ENCODE measurements around the gene ZNF860. TPM values are rescaled to one million over a fixed set of nuclear protein-coding genes. Genes with fewer than 3 reads are reported as not detected.
"Not testable (repeated sequence)": the region's sequence is repeated elsewhere in the genome, so short reads cannot be mapped to it uniquely, and the experiment has no call there.

The ZNF860 gene
- total and polyA plus RNA-seq, 9 donors = 0.37 to 0.95 (median 0.61) TPM

DNA sequence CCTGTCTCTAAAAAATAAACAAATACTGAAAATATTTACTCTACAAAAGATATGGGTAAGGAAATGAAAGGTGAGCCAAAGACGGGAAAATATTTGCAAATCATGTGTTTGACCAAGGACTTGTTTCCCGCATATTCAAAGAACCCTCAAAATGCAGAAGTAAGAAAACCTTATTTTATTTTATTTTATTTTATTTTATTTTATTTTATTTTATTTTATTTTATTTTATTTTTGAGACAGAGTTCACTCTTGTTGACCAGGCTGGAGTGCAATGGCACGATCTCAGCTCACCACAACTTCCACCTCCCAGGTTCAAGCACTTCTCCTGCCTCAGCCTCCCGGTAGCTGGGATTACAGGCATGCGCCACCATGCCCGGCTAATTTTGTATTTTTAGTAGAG, 11.4 kb downstream of the ZNF860 start:
- not testable (repeated sequence) for H3K4me3 ChIP-seq (ENCODE audit: low read length); H3K36me3 ChIP-seq (ENCODE audit: control insufficient read depth, insufficient read depth, low read length)
- no CpG with 5 or more reads among the region's 6 CpGs for WGBS (ENCODE audit: insufficient coverage)

DNA sequence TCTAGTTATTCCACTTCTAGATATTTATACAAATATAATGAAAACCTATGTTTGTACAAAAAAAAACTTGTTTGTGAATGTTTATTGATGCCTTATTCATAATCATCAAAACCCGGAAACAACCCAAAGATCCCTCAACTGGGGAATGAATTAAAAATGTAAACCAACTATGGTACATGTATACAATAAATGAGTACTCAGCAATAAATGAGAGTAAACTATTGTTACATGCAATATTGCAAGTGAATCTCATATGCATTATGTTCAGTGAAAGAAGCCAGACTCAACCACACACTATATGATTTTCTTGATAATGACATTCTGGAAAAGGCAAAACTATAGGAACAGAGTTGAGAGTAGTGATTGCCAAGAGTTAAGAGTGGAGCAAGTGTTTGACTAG, 12.3 kb downstream of the ZNF860 start:
- Histone ChIP-seq H3K27ac (ENCODE audit: low read length) (no peak overlapping the region), H3K27me3 (ENCODE audit: control insufficient read depth, insufficient read depth, low read length) (no peaks in the 10 kb centered on the region), H3K4me3 (ENCODE audit: low read length) (no peak overlapping the region), H3K9me3 (replicated peaks; ENCODE audit: control insufficient read depth, low read depth, low read length) (no peaks in the 10 kb centered on the region), H3K36me3 (ENCODE audit: control insufficient read depth, insufficient read depth, low read length) (no peaks in the 10 kb centered on the region), H3K4me1 (ENCODE audit: control insufficient read depth, insufficient read depth, low read length) (no peaks in the 10 kb centered on the region)
- no CpG with 5 or more reads among the region's 1 CpG for WGBS (ENCODE audit: insufficient coverage)
- DNase-seq = no peak

More for the DNA sequence above, 11.4 kb downstream of the ZNF860 start:
- H3K9me3 ChIP-seq (replicated peaks; ENCODE audit: control insufficient read depth, low read depth, low read length); H3K27ac ChIP-seq (ENCODE audit: low read length); H3K27me3 ChIP-seq (ENCODE audit: control insufficient read depth, insufficient read depth, low read length); H3K4me1 ChIP-seq (ENCODE audit: control insufficient read depth, insufficient read depth, low read length); DNase-seq: not testable (repeated sequence)

DNA sequence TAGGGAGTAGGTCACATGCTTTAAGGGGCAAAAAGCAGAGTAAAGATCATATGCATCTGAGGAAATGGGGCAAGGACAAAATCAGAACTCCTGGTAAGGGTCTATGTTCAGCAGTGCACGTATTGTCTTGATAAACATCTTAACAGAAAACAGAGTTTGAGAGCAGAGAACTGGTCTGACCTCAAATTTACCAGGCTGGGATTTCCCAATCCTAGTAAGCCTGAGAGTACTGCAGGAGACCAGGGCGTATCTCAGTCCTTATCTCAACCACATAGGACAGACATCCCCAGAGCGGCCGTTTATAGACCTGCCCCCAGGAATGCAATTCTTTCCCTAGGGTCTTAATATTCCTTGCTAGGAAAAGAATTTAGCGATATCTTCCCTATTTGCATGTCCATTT, 13.5 kb downstream of the ZNF860 start:
- not testable (repeated sequence) for H3K36me3 ChIP-seq (ENCODE audit: control insufficient read depth, insufficient read depth, low read length); H3K4me1 ChIP-seq (ENCODE audit: control insufficient read depth, insufficient read depth, low read length); H3K27ac ChIP-seq (ENCODE audit: low read length); DNase-seq; H3K9me3 ChIP-seq (replicated peaks; ENCODE audit: control insufficient read depth, low read depth, low read length); H3K27me3 ChIP-seq (ENCODE audit: control insufficient read depth, insufficient read depth, low read length); H3K4me3 ChIP-seq (ENCODE audit: low read length)
- 33% methylated on average over 1 of the region's 5 CpGs for WGBS (ENCODE audit: insufficient coverage)

DNA sequence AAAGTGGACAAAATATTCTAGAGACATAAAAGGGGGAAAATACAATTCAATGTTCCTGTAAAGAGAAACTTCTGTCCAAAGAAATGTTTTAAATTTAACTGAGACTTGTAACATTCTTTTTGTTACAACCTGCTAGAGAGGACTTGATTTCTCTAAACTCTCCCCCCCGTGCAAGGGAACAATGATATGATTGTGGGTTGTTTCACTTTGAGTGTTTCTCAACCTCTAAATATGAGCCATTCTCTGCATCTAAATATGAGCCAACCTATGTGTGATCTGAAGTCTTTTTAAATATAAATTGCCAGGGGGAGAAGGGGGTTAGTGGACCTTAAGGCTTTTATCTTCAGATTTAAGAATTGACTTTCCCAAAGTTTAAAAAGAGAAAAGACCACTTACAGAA, 14.6 kb downstream of the ZNF860 start:
- no peaks in the 10 kb centered on the region for H3K9me3 ChIP-seq (replicated peaks; ENCODE audit: control insufficient read depth, low read depth, low read length)
- H3K4me3 ChIP-seq (ENCODE audit: low read length) = no peak overlapping the region
- H3K36me3 ChIP-seq (ENCODE audit: control insufficient read depth, insufficient read depth, low read length) = no peaks in the 10 kb centered on the region
- H3K4me1 ChIP-seq (ENCODE audit: control insufficient read depth, insufficient read depth, low read length) = no peaks in the 10 kb centered on the region
- H3K27ac ChIP-seq (ENCODE audit: low read length) = no peak overlapping the region
- DNase-seq = no peak
- no peaks in the 10 kb centered on the region for H3K27me3 ChIP-seq (ENCODE audit: control insufficient read depth, insufficient read depth, low read length)
- no CpG with 5 or more reads among the region's 1 CpG for WGBS (ENCODE audit: insufficient coverage)

DNA sequence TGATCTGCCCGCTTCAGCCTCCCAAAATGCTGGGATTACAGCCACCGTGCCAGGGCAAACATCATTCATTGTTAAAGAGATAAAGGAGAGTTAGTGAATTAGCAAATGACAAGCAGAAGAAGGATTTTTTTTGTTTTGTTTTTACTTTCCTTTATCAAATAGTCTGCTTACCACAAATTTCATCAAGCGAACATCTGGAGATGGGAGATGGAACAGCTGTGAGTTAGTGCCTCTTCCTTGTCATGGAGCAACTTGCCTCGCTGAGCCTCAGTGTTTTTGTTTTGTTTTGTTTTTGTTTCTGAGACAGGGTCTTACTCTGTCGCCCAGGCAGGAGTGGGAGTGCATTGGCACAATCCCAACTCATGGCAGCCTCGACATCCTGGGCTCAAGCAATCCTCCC, 15.9 kb downstream of the ZNF860 start:
- Histone ChIP-seq H3K9me3 (replicated peaks; ENCODE audit: control insufficient read depth, low read depth, low read length) (no peaks in the 10 kb centered on the region), H3K4me3 (ENCODE audit: low read length) (no peak overlapping the region), H3K4me1 (ENCODE audit: control insufficient read depth, insufficient read depth, low read length) (no peaks in the 10 kb centered on the region), H3K36me3 (ENCODE audit: control insufficient read depth, insufficient read depth, low read length) (no peaks in the 10 kb centered on the region), H3K27ac (ENCODE audit: low read length) (no peak overlapping the region), H3K27me3 (ENCODE audit: control insufficient read depth, insufficient read depth, low read length) (no peaks in the 10 kb centered on the region)
- no peak for DNase-seq
- WGBS (ENCODE audit: insufficient coverage) = 85% methylated on average over 4 of the region's 6 CpGs

DNA sequence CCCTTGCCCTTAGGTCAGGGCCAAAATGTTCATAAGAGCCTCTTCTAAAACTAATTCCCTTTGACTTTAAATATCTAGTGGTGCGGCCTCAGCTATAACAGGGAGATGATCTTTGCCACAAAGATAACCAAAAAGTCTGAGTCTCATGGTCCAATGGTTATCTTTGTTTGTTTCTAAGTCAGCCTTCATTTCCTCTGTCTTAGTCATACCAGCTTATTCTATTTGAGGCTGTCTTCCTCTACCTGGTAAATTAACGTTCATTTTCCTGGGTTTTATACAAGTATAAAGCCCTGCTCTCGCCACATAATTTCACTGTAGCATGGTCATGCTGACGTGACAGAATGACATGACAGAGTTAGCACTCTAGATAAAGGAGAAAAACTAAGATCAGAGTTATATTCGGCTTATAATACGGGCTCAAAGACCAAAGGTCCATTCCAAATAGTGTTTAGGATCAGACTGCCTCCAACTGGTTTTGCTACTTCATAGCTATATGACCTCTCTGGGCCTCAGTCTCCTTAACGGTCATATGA, 18.4 kb downstream of the ZNF860 start:
- DNase-seq = no peak
- WGBS (ENCODE audit: insufficient coverage) = 89% methylated on average over 3 of the region's 7 CpGs
- H3K27me3 ChIP-seq (ENCODE audit: control insufficient read depth, insufficient read depth, low read length) = no peaks in the 10 kb centered on the region
- H3K27ac ChIP-seq (ENCODE audit: low read length) = no peak overlapping the region
- H3K9me3 ChIP-seq (replicated peaks; ENCODE audit: control insufficient read depth, low read depth, low read length) = no peaks in the 10 kb centered on the region
- no peaks in the 10 kb centered on the region for H3K4me1 ChIP-seq (ENCODE audit: control insufficient read depth, insufficient read depth, low read length)
- H3K4me3 ChIP-seq (ENCODE audit: low read length) = no peak overlapping the region
- H3K36me3 ChIP-seq (ENCODE audit: control insufficient read depth, insufficient read depth, low read length) = no peaks in the 10 kb centered on the region

DNA sequence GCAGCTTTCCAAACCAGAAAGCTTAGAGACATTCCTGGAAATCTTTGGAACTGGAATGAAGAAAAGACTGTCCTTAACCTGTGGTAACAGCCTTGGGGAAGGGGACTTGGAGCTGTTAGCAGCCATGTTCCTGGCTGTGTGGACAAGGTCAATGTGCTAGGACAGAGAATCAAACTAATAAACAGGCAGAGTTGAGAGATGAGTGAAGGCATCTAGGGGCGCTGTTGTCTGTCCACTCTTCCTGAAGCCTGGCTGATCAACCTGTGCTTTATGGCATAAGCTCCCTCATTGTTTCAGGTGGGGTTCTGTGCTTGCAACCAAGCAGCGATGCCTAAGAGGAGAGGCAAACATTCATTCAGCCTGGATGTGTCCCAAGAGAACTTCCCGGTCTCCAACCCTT, 19.3 kb downstream of the ZNF860 start:
- Histone ChIP-seq H3K4me1 (ENCODE audit: control insufficient read depth, insufficient read depth, low read length) (no peaks in the 10 kb centered on the region), H3K9me3 (replicated peaks; ENCODE audit: control insufficient read depth, low read depth, low read length) (no peaks in the 10 kb centered on the region), H3K27ac (ENCODE audit: low read length) (no peak overlapping the region), H3K4me3 (ENCODE audit: low read length) (no peak overlapping the region), H3K36me3 (ENCODE audit: control insufficient read depth, insufficient read depth, low read length) (no peaks in the 10 kb centered on the region), H3K27me3 (ENCODE audit: control insufficient read depth, insufficient read depth, low read length) (no peaks in the 10 kb centered on the region)
- 90% methylated on average over 2 of the region's 3 CpGs for WGBS (ENCODE audit: insufficient coverage)
- DNase-seq = no peak

DNA sequence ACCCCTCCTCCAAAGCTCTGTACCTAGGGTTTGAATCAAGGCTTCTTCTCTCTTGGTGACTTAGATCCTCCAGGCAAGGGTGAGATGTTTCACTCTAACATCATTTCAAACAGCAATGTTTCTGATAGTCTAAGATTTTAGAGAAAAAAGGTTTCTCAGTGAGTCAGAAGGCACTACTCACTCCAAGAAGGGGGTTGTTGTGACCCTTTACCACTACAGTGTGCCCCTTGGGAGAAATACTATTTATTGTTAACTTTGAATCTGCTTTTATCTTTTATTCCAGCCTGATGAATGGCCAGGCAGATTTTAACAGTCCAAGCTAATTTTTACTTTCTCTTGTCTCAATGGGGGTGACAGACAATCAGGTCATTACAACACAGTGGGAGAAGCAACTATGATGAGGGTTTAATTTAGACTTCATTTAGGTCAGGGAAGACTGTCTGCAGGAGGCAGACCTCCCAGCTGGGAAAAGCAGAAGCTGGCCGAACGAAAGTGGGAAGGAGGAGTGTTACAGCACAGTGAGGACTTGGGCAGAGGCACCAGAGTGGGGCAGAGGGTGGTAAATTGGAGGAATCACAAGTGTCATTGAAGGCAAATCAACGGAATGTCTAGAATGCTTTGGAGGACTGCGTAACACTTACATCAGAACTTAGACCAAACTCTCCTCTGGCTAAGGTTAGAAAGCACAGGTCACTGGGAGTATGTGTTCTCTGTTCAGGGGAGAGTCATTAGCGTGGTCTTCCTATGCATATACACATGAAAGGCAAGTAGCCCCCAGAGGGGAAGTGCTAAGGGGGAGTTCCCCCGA, 21.2 kb downstream of the ZNF860 start:
- WGBS (ENCODE audit: insufficient coverage) = 0% methylated on average over 2 of the region's 6 CpGs
- no peak for DNase-seq
- Histone ChIP-seq H3K9me3 (replicated peaks; ENCODE audit: control insufficient read depth, low read depth, low read length) (no peaks in the 10 kb centered on the region), H3K4me3 (ENCODE audit: low read length) (no peak overlapping the region), H3K27ac (ENCODE audit: low read length) (no peak overlapping the region), H3K36me3 (ENCODE audit: control insufficient read depth, insufficient read depth, low read length) (no peaks in the 10 kb centered on the region), H3K27me3 (ENCODE audit: control insufficient read depth, insufficient read depth, low read length) (no peaks in the 10 kb centered on the region), H3K4me1 (ENCODE audit: control insufficient read depth, insufficient read depth, low read length) (no peaks in the 10 kb centered on the region)

DNA sequence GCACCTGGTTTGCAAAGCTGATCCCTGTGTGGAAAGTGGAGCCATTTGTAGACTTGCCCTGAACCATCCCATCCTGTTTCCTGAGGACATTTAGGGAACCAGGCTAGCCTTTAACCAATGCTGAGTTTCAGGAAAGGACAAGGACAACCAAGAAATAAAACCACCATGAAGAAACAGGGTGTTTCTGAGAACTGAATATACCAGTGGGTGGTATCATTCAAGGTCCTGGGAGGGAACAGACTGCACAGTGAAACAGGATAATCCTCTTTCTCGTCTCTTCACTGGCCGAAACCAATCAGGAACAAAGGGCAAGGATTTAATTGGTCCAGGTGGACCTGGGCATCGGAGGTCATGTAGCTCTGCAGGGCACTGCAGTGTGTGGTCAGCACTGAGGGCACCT, 21.8 kb downstream of the ZNF860 start:
- WGBS (ENCODE audit: insufficient coverage) = 87% methylated on average over 3 of the region's 3 CpGs
- H3K4me1 ChIP-seq (ENCODE audit: control insufficient read depth, insufficient read depth, low read length) = no peaks in the 10 kb centered on the region

DNA sequence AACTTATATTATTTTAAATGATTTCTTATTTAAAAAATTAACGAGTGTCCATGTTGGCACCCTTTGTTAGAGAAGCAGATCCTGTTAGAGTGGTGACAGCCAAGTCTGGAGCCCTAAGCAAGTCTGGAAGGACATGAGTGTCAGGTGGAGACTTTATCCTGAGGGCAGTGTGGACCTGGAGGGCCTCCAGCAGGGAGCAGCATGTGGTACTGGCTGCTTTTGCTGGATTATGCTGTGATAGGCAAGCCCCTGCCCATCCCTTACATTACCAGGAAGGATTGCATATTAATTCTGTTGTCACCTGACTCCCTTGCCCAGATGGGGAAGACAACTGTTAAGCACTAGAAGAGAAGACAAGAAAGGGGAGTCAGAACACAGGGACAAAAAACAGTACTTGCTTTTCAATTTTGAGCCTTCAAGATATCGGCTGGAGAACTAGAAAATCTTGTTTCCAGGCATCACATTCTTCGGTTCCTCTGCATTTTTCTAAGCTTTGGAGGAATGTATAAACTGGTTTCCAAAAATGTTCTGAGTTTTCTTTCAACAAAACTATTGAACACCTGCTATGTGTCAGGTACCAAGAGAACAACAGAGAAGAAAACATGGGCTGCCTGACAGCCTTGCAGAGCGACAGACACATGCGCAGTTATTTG, 22.7 kb downstream of the ZNF860 start:
- Histone ChIP-seq H3K27ac (ENCODE audit: low read length) (no peak overlapping the region), H3K9me3 (replicated peaks; ENCODE audit: control insufficient read depth, low read depth, low read length) (no peaks in the 10 kb centered on the region), H3K4me3 (ENCODE audit: low read length) (no peak overlapping the region), H3K27me3 (ENCODE audit: control insufficient read depth, insufficient read depth, low read length) (no peaks in the 10 kb centered on the region), H3K4me1 (ENCODE audit: control insufficient read depth, insufficient read depth, low read length) (no peaks in the 10 kb centered on the region), H3K36me3 (ENCODE audit: control insufficient read depth, insufficient read depth, low read length) (no peaks in the 10 kb centered on the region)
- WGBS (ENCODE audit: insufficient coverage) = 80% methylated on average over 1 of the region's 5 CpGs
- DNase-seq = no peak

More for the DNA sequence above, 21.8 kb downstream of the ZNF860 start:
- Histone ChIP-seq H3K27ac (ENCODE audit: low read length) (no peak overlapping the region), H3K4me3 (ENCODE audit: low read length) (no peak overlapping the region), H3K9me3 (replicated peaks; ENCODE audit: control insufficient read depth, low read depth, low read length) (no peaks in the 10 kb centered on the region), H3K36me3 (ENCODE audit: control insufficient read depth, insufficient read depth, low read length) (no peaks in the 10 kb centered on the region), H3K27me3 (ENCODE audit: control insufficient read depth, insufficient read depth, low read length) (no peaks in the 10 kb centered on the region)
- no peak for DNase-seq
